Esophagus mucosa (tissue), 1 donor: Measurements from ENCODE around the gene ESAM. TPM values are rescaled to one million over a fixed set of nuclear protein-coding genes. Genes with fewer than 3 reads are reported as not detected.
A peak's percentile ranks its signal among the peaks of the same experiment; 100 is the strongest.
"Not testable (repeated sequence)": the region's sequence is repeated elsewhere in the genome, so short reads cannot be mapped to it uniquely, and the experiment has no call there.

Source experiments
- ATAC-seq: fragments of 200-7000 bp; cut with Tn5 transposase; one replicate; pipeline ENCODE4 v1.9.1; 2020
- total RNA-seq: library from RNA; stranded (reverse); gene quantifications from one replicate; pipeline ENCODE4 v1.2.4, GENCODE V29; 2023
- donor health status: DM: yes; HTN: yes; CAD: no.

Gene ESAM
- total RNA-seq, 1 donor from 2014 or later: 8.5 TPM

GRCh38 chr11:124770959-124771358 is 8.9 kb upstream of the ESAM start:
- not testable (repeated sequence) for ATAC-seq

GRCh38 chr11:124769806-124770774 is 8.0 kb upstream of the ESAM start:
- ATAC-seq: no peak

- no peak for ATAC-seq
Measured at GRCh38 chr11:124768914-124769313, 6.8 kb upstream of the ESAM start.

GRCh38 chr11:124766156-124766555 is 4.1 kb upstream of the ESAM start:
- ATAC-seq: no peak

GRCh38 chr11:124763156-124763947 is 1.3 kb upstream of the ESAM start:
- peak; percentile 14 for ATAC-seq

- ATAC-seq: peak; percentile 2
Measured at GRCh38 chr11:124762624-124763155, 600 bp upstream of the ESAM start.

GRCh38 chr11:124761301-124762104 is 587 bp downstream of the ESAM start:
- no peak for ATAC-seq

- no peak for ATAC-seq
Measured at GRCh38 chr11:124760806-124761205, 1.3 kb downstream of the ESAM start.

GRCh38 chr11:124760205-124760652 is 1.9 kb downstream of the ESAM start:
- no peak for ATAC-seq

- ATAC-seq: peak; percentile 32
Measured at GRCh38 chr11:124759266-124760204, 2.6 kb downstream of the ESAM start.

- peak; percentile 74 for ATAC-seq
Measured at GRCh38 chr11:124758355-124759265, 3.5 kb downstream of the ESAM start.

- ATAC-seq: no peak
Measured at GRCh38 chr11:124757320-124757719, 4.8 kb downstream of the ESAM start.

- no peak for ATAC-seq
Measured at GRCh38 chr11:124756753-124757227, 5.3 kb downstream of the ESAM start.

GRCh38 chr11:124756033-124756752 is 5.9 kb downstream of the ESAM start:
- ATAC-seq: no peak

- no peak for ATAC-seq
Measured at GRCh38 chr11:124754710-124755109, 7.4 kb downstream of the ESAM start.

- ATAC-seq: no peak
Measured at GRCh38 chr11:124754309-124754708, 7.8 kb downstream of the ESAM start.

- ATAC-seq: no peak
Measured at GRCh38 chr11:124753624-124754023, 8.5 kb downstream of the ESAM start.

- ATAC-seq: no peak
Measured at GRCh38 chr11:124753205-124753604, 8.9 kb downstream of the ESAM start.

GRCh38 chr11:124752471-124753102 is 9.5 kb downstream of the ESAM start:
- ATAC-seq: no peak
